Activated naive CD4-positive, alpha-beta T cell treated with anti-CD3 and anti-CD28 coated beads, Interleukin-2, amount 50 U/mL, for 72 hours (primary cell): ENCODE measurements around the gene CENPB. TPM values are rescaled to one million over a fixed set of nuclear protein-coding genes. Genes with fewer than 3 reads are reported as not detected.

ENCODE experiments used
- ATAC-seq, 2 donors: fragments of 150-1000 bp; cut with Tn5 transposase; 2 replicates each; pipeline ENCODE4 v1.10.0; 2021; ENCODE audit warnings: mild to moderate bottlenecking in 2 of 2, moderate library complexity in 2 of 2
- DNase-seq, 2 donors: peaks; one replicate each; pipeline ENCODE4 v3.0.0; 2021 to 2022; ENCODE audit warnings: low spot score in 2 of 2
- H3K27ac Mint-ChIP-seq, 2 donors: one replicate each; pipeline ENCODE4 v1.8.0; 2022; ENCODE audit warnings: mild to moderate bottlenecking in 2 of 2, mixed read lengths in 2 of 2
- H3K36me3 Mint-ChIP-seq, 2 donors: one replicate each; pipeline ENCODE4 v1.8.0; 2022; ENCODE audit warnings: mixed read lengths in 2 of 2
- H3K9me3 Mint-ChIP-seq, 2 donors: one replicate each; pipeline ENCODE4 v1.8.0; 2022; ENCODE audit warnings: mixed read lengths in 2 of 2
- total RNA-seq, 2 donors: library from RNA; stranded (reverse); gene quantifications; one replicate each; pipeline ENCODE4 v1.2.3, GENCODE V29; 2022

Gene CENPB
- total RNA-seq, 2 donors from 2014 or later, result 34.4 to 48.1 TPM

DNA sequence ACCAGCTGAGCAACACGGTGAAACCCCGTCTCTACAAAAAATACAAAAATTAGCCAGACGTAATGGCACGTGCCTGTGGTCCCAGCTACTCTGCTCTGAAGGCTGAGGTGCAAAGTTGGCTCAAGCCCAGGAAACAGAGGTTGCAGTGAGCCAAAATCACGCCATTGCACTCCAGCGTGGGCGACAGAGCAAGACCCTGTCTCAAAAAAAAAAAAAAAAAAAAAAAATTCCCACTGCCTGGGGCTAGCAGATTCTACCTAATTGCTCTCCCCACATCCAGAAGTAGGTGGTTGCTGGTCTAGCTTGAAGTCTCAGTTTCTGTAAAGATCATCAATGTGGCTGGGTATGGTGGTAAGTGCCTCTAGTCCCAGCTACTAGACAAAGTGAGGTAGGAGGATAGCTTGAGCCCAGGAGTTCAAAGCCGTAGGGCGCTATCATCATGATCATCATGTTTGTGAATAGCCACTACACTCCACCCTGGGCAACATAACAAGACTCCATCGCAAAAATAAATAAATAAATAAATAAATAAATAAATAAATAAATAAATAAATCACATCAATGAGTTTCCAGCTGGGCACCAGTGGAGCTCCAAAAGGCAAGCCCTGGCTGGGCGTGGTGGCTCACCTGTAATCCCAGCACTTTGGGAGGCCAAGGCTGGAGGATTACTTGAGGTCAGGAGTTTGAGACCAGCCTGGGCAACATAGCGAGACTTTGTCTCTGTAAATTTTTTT, 27.5 kb upstream of the CENPB start:
- H3K36me3 Mint-ChIP-seq, result peaks cover 7 to 10% of the 10 kb centered on the region in 2 donors
- no peaks in the 10 kb centered on the region for H3K9me3 Mint-ChIP-seq
- H3K27ac Mint-ChIP-seq, result peak overlapping the region in 1 of 2 donors; percentile 99
- peak; percentile 21 to 26 for ATAC-seq
- no peak for DNase-seq

DNA sequence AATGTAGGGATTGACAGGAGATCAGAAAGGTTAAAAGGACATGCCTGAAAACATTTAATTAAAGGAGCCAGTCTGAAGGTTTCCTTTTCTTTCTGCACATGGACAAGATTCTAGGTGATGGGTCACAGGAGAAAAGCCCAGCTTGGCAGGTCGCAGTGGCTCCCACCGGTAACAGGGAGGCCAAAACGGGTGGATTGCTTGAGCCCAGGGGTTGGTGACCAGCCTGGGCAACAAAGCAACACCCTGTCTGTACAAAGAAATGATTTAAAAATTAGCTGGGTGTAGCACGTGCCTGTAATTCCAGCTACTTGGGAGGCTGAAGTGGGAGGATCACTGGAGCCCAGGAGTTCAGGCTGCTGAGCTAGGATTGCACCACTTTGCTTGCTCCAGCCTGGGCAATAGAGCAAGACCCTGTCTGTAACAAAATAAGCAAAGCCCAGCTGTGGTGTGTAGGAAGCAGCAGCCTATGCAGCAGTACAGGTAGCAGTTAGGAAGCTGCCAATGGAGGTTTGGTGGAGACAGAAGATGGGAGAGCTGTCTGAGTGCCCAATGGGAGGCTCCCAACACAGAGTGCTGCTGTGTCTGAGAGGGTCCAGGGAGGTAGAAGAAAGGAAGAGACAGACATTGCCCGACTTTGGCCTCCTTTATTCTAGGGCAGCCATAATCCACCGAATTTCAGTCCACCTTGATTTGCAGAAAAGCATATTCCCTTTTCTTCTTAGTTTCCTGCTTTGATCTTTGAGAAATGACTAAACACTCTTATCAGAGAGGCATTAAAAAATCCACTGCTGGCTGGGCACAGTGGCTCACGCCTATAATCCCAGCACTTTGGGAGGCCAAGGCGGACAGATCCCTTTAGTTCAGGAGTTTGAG, 26.7 kb upstream of the CENPB start:
- peak in 1 of 2 donors; percentile 2 for ATAC-seq
- Mint-ChIP-seq H3K9me3 (no peaks in the 10 kb centered on the region), H3K27ac (peak overlapping the region; percentile 74 to 99), H3K36me3 (peaks cover 7 to 10% of the 10 kb centered on the region in 2 donors)
- no peak for DNase-seq

DNA sequence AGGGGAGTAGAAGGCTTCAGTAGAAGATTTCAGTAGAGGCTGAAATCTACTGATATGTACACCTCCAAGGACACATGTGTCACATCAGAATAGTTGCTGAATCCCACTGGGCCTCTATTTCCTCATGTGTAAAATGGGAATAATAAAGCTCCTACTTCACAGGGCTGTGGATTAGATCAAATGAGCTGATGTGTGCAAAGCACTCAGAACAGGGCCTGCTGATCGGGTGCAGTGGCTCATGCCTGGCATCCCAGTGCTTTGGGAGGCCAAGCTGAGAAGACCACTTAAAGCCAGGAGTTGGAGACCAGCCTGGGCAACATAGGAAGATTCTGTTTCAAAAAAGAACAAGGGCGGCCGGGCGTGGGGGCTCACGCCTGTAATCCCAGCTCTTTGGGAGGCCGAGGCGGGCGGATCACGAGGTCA, 25.7 kb upstream of the CENPB start:
- ATAC-seq (no peak), DNase-seq (no peak)
- H3K9me3 Mint-ChIP-seq, result no peaks in the 10 kb centered on the region
- H3K36me3 Mint-ChIP-seq, result peaks cover 7 to 10% of the 10 kb centered on the region in 2 donors
- H3K27ac Mint-ChIP-seq, result peak overlapping the region; percentile 97 to 99

DNA sequence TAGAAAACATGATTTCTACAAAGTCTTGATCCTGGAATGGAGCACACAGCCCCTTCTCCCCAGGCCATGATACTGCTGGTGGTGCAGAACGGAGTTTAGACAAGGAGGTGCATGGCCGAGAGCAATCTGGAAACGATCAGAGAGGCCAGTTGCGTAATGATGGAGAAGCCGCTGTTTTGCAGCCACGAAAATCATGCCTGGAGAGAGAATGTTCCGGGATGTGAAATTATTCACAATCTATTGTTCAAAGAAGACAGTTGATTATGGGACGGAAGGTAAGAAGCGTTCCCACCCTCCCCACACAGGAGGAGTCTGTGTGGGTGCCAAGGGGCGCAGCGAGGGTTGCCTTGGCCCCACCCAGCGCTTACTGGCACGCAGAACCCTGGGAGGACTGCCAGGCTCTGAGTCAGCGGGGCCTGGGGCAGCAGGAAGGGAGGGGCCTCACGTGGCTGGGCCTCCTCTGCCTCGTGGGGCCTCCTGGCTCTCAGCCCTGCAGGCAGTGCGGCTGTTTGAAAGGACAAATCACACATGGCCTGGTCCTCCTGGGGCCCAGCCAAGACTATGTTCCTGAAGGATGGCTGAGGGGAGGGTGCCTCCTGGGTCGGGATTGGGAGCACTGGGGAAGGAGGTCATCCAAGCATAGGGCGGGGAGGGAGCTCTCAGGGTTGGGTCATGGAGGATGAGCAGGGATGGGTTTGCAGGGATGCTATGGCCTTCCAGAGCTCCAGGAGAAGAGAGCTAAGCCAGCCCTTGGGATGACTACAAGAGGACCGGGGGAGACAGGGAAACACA, 25.1 kb upstream of the CENPB start:
- ATAC-seq (peak; percentile 90 to 95), DNase-seq (peak; percentile 86 to 95)
- Mint-ChIP-seq H3K27ac (peak overlapping the region; percentile 97 to 99), H3K36me3 (peaks cover 7 to 10% of the 10 kb centered on the region in 2 donors), H3K9me3 (no peaks in the 10 kb centered on the region)

DNA sequence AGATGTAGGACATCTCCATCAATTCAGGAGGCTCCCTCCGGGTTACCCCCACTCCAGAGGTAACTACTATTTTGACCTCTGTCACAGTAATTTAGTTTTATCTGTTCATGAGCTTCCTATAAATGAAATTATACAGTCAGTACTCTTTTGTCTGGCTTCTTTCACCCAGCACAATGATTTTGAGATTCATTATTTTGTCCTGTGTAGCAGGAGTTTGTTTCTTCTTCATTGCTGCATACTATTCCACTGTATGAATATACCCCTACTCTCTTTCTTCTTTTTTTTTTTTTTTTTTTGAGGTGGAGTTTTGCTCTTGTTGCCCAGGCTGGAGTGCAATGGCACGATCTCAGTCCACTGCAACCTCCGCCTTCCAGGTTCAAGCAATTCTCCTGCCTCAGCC, 22.0 kb upstream of the CENPB start:
- DNase-seq (no peak), ATAC-seq (no peak)
- Mint-ChIP-seq H3K36me3 (peaks cover 12 to 34% of the 10 kb centered on the region in 2 donors), H3K27ac (peak overlapping the region in 1 of 2 donors; percentile 67), H3K9me3 (no peaks in the 10 kb centered on the region)

DNA sequence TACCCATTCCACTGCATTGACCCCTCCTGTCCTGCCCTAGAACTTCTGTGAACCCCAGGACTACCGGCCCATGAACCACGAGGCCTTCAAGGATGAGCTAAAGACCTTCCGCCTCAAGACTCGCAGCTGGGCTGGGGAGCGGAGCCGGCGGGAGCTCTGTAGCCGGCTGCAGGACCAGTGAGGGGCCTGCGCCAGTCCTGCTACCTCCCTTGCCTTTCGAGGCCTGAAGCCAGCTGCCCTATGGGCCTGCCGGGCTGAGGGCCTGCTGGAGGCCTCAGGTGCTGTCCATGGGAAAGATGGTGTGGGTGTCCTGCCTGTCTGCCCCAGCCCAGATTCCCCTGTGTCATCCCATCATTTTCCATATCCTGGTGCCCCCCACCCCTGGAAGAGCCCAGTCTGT, 18.2 kb upstream of the CENPB start:
- no peak for ATAC-seq
- H3K36me3 Mint-ChIP-seq, result peaks cover 27 to 38% of the 10 kb centered on the region in 2 donors
- peak overlapping the region in 1 of 2 donors; percentile 62 for H3K27ac Mint-ChIP-seq
- no peaks in the 10 kb centered on the region for H3K9me3 Mint-ChIP-seq
- no peak for DNase-seq

DNA sequence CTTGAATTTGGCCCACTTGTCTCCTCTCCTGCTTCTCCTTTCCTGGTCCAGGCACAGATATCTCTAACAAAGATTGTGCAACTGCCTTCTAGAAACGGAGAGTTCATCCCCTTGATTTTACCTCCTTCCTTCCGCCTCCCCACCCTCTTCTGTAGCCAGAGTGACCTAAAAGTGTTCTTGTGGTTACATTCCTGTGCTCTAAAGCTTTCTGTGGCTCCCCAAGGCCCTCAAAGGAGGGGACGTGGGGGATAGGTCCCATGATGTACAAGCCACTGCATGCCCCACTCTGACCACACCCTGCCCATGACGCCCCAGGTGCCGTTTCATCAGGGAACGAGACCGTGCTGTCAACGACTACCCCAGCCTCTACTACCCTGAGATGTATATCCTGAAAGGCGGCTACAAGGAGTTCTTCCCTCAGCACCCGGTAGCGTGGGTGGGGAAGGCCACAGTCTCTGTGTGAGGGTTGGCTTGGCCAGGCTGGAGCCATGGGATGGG, 17.8 kb upstream of the CENPB start:
- H3K9me3 Mint-ChIP-seq, result no peaks in the 10 kb centered on the region
- ATAC-seq, result no peak
- peak overlapping the region; percentile 25 to 72 for H3K27ac Mint-ChIP-seq
- DNase-seq, result no peak
- H3K36me3 Mint-ChIP-seq, result peaks cover 30 to 42% of the 10 kb centered on the region in 2 donors

DNA sequence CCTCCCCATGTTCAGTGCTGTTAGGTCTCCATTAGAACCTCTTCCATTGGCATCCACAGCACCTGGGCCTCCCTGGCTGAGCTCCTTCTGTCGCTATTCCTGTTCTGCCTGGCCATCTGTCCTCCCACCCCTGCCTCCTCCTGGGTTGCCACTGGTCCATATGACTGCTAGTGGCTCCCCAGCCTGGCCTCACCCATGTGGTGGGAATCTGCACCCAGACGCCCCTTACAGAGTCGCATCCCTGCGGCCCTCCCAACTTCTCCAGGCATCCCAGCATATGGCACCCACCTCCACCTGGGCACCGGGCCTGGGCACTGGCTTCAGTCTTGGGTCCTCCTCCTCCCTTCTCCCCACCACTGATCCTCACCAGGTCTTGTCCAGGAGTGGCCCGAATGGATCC, 17.3 kb upstream of the CENPB start:
- Mint-ChIP-seq H3K36me3 (peaks cover 35 to 46% of the 10 kb centered on the region in 2 donors), H3K9me3 (no peaks in the 10 kb centered on the region), H3K27ac (peak overlapping the region; percentile 10 to 72)
- DNase-seq, result no peak
- ATAC-seq, result no peak

DNA sequence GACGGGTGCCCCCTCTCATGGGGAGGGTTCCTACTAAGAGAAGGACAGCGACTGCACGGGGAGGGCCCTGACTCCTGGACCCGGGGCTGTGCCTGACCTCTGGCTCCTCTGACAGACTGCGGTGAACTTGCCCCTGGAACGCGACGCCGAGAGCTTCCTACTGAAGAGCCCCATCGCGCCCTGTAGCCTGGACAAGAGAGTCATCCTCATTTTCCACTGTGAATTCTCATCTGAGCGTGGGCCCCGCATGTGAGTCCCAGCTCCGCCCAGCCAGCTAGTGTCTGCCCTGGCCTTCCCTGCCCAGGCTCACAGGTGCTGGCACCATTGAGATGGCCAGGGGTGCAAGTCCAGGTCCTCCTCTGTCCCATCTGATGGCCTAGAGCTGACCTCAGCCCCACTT, 16.7 kb upstream of the CENPB start:
- peak overlapping the region in 1 of 2 donors; percentile 72 for H3K27ac Mint-ChIP-seq

DNA sequence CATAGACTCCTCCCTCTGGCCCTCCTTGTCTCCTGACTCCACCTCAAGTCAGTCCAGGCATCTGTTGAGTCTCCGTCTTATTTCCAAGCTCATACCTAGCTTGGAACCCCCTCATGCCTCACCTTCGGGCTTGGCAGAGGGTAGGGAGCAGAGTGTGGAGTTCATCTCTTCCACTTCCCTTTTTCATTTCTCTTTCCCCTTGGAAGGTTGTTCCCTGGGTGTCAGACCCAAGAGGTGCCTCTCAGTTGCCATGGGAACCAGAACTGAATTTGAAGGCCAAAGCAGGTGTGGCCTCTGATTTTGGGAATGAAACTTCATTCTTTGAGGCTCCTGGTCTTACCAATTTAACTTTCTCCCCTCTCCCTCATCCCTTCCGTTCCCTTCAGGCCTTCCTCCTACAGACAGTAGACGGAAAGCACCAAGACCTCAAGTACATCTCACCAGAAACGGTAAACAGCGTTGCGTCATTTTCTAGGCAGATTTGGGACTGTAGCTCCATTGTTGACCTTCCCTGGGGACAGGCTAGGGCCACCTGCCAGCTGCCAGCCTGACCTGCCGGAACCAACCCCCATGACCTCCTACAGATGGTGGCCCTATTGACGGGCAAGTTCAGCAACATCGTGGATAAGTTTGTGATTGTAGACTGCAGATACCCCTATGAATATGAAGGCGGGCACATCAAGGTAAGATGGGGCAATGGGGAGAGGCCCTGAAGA, 16.1 kb upstream of the CENPB start:
- H3K9me3 Mint-ChIP-seq, result no peaks in the 10 kb centered on the region
- ATAC-seq (no peak), DNase-seq (no peak)
- H3K36me3 Mint-ChIP-seq, result peaks cover 41 to 58% of the 10 kb centered on the region in 2 donors
- peak overlapping the region; percentile 67 to 86 for H3K27ac Mint-ChIP-seq

More for the DNA sequence above, 16.7 kb upstream of the CENPB start:
- DNase-seq, result no peak
- Mint-ChIP-seq H3K36me3 (peaks cover 37 to 52% of the 10 kb centered on the region in 2 donors), H3K9me3 (no peaks in the 10 kb centered on the region)
- no peak for ATAC-seq

DNA sequence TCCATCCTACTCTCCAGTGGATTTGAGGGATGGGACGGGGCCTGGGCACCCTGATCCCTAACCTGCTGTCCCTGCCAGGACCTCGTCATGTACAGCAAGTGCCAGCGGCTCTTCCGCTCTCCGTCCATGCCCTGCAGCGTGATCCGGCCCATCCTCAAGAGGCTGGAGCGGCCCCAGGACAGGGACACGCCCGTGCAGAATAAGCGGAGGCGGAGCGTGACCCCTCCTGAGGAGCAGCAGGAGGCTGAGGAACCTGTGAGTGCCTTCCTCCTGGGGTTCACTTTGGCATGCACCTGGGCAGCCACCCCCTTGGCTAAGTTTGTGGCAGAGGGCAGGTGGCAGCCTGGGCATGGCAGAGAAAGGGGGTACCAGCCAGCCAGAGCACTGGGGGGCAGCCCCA, 15.3 kb upstream of the CENPB start:
- H3K27ac Mint-ChIP-seq, result peak overlapping the region in 1 of 2 donors; percentile 86
- peaks cover 49 to 66% of the 10 kb centered on the region in 2 donors for H3K36me3 Mint-ChIP-seq
- ATAC-seq, result no peak
- H3K9me3 Mint-ChIP-seq, result no peaks in the 10 kb centered on the region
- DNase-seq, result no peak

DNA sequence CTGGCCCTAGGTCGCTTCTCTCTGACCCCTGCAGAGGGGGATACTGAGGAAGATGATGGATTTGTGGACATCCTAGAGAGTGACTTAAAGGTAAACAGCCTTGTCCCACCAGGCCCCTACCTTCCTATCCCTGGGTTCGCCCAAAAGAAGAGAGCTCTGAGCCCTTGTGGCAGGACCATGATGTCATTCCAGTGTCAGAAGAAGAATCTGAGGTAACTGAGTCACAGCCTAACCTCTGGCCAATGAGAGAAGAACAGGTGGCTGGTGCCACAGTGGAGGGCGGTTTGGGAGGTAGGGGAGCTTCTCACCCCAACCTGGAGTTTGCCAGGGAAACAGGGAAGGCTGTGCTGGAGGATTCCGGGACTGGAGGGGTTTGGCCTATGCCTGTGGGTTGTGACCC, 14.8 kb upstream of the CENPB start:
- peak in 1 of 2 donors; percentile 11 for ATAC-seq
- peaks cover 50 to 68% of the 10 kb centered on the region in 2 donors for H3K36me3 Mint-ChIP-seq
- no peak for DNase-seq
- peak overlapping the region in 1 of 2 donors; percentile 86 for H3K27ac Mint-ChIP-seq
- no peaks in the 10 kb centered on the region for H3K9me3 Mint-ChIP-seq

DNA sequence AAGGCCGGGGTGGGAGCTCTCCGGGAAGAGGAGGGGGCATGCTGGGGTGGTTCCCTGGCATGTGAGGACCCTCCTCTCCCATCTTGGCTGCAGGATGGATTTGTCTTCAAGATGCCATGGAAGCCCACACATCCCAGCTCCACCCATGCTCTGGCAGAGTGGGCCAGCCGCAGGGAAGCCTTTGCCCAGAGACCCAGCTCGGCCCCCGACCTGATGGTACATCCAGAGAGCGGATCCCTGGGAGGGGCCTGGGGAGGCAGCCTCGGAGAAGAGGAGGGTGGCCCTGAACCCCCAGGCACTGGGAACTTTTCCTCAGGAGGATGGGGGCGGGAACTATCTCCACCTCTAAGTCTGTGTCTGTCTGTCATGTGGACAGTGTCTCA, 14.3 kb upstream of the CENPB start:
- Mint-ChIP-seq H3K9me3 (no peaks in the 10 kb centered on the region), H3K36me3 (peaks cover 50 to 64% of the 10 kb centered on the region in 2 donors), H3K27ac (peak overlapping the region in 1 of 2 donors; percentile 86)
- no peak for ATAC-seq
- DNase-seq, result no peak

DNA sequence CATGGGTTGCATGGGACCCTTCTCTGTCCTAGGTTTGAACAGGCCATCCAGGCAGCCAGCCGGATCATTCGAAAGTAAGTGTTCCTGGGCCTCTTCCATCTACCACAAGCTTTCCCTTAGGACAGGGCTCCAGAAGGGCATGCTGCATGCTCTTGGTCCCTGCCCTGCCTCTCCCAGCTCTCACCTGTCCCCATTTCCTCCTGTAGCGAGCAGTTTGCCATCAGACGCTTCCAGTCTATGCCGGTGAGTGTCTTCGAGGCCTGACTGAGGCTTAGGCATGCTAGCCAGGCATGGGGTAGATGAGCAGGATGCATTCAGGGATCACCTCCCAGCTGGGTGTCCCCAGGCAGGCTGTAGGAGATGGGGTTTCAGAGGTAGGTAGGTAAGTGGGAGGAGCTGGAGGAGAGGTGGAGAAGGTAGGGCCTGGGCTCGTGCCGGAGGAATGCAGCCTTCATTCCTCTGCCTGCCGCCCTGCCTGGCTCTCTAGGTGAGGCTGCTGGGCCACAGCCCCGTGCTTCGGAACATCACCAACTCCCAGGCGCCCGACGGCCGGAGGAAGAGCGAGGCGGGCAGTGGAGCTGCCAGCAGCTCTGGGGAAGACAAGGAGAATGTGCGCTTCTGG, 13.8 kb upstream of the CENPB start:
- no peak for ATAC-seq
- H3K9me3 Mint-ChIP-seq, result no peaks in the 10 kb centered on the region

DNA sequence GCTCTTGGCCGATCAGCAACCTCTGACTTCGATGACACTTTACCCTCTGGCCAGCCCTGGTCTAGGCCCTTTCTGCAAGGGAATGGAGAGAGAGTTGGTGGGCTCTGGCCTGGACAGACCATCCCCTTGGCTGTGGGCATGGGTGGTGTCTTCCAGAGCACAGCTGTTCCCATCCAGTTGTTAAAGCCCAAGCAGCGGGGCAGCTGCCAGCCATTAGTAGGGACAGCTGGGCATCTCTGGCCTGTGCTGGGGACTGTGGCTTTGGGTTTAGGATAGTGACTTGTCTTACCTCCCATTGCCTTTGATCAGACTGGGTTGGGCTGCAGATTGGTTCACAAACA, 12.3 kb upstream of the CENPB start:
- no peaks in the 10 kb centered on the region for H3K9me3 Mint-ChIP-seq
- ATAC-seq (no peak), DNase-seq (no peak)
- H3K27ac Mint-ChIP-seq, result peak overlapping the region; percentile 86 to 99
- peaks cover 45 to 49% of the 10 kb centered on the region in 2 donors for H3K36me3 Mint-ChIP-seq

More for the DNA sequence above, 13.8 kb upstream of the CENPB start:
- H3K27ac Mint-ChIP-seq, result peak overlapping the region; percentile 86 to 92
- H3K36me3 Mint-ChIP-seq, result peaks cover 50 to 59% of the 10 kb centered on the region in 2 donors
- DNase-seq, result no peak
